Posterior cingulate gyrus (tissue), 11 donors: Measurements from ENCODE around the gene EML1.

Source experiments
- DNase-seq, 10 donors: peaks; one replicate each; pipeline versions ENCODE4 v3.0.0 to v3.0.0-alpha.2; 2020 to 2021; ENCODE audit warnings: mixed read lengths in 3 of 10
- intact Hi-C: fragments of 100-400 bp; cut with DNase I; formaldehyde crosslinking; loops from one replicate; pipeline ENCODE4 v1.15.1; 2023

Gene EML1

GRCh38 chr14:99773521-99774497, 19.4 kb upstream of the EML1 start:
- DNase-seq: peak in 1 of 10 donors; percentile 61
- intact Hi-C loops: no loop called here

GRCh38 chr14:99774556-99775307, 18.5 kb upstream of the EML1 start:
- peak in 8 of 10 donors; percentile 46 to 93 (median 72) for DNase-seq
- intact Hi-C loops: no loop called here

GRCh38 chr14:99775351-99775750, 17.9 kb upstream of the EML1 start:
- peak in 2 of 10 donors; percentile 61 to 68 for DNase-seq
- intact Hi-C loops: no loop called here

- DNase-seq: no peak
- intact Hi-C loops: no loop called here
Measured at GRCh38 chr14:99777951-99778350, 15.3 kb upstream of the EML1 start.

- intact Hi-C loops: no loop called here
- no peak for DNase-seq
Measured at GRCh38 chr14:99779751-99780150, 13.5 kb upstream of the EML1 start.

GRCh38 chr14:99780690-99781089, 12.5 kb upstream of the EML1 start:
- DNase-seq: no peak
- intact Hi-C loops: no loop called here

- intact Hi-C loops: no loop called here
Measured at GRCh38 chr14:99781091-99781490, 12.1 kb upstream of the EML1 start.

GRCh38 chr14:99781853-99782610, 11.2 kb upstream of the EML1 start:
- intact Hi-C loops: no loop called here
- DNase-seq: no peak

More at GRCh38 chr14:99781091-99781490, 12.1 kb upstream of the EML1 start:
- DNase-seq: no peak

GRCh38 chr14:99784508-99784907, 8.7 kb upstream of the EML1 start:
- no peak for DNase-seq
- intact Hi-C loops: no loop called here

- intact Hi-C loops: no loop called here
- no peak for DNase-seq
Measured at GRCh38 chr14:99785426-99785825, 7.8 kb upstream of the EML1 start.

GRCh38 chr14:99786511-99786989, 6.7 kb upstream of the EML1 start:
- intact Hi-C loops: no loop called here

GRCh38 chr14:99788713-99789112, 4.5 kb upstream of the EML1 start:
- intact Hi-C loops: no loop called here
- no peak for DNase-seq

More at GRCh38 chr14:99786511-99786989, 6.7 kb upstream of the EML1 start:
- DNase-seq: no peak

GRCh38 chr14:99789581-99789980, 3.6 kb upstream of the EML1 start:
- intact Hi-C loops: no loop called here
- no peak for DNase-seq

GRCh38 chr14:99790201-99790977, 2.8 kb upstream of the EML1 start:
- no peak for DNase-seq
- intact Hi-C loops: loop anchor here (5.0 kb wide), 2 partner anchors 53 to 97 kb away; no protein-coding TSS in a partner anchor

GRCh38 chr14:99790978-99791376, 2.2 kb upstream of the EML1 start:
- intact Hi-C loops: loop anchor here (5.0 kb wide), 2 partner anchors 54 to 96 kb away; no protein-coding TSS in a partner anchor
- no peak for DNase-seq

GRCh38 chr14:99791476-99792209, 1.6 kb upstream of the EML1 start:
- DNase-seq: no peak
- intact Hi-C loops: loop anchor here (1.0 to 5.0 kb wide), 4 partner anchors 31 to 109 kb away; no protein-coding TSS in a partner anchor

GRCh38 chr14:99792210-99792535, 1.0 kb upstream of the EML1 start:
- no peak for DNase-seq
- intact Hi-C loops: loop anchor here (1.0 to 5.0 kb wide), 4 partner anchors 30 to 109 kb away; no protein-coding TSS in a partner anchor

GRCh38 chr14:99792551-99793212, 531 bp upstream of the EML1 start:
- peak in 6 of 10 donors; percentile 29 to 88 (median 67) for DNase-seq
- intact Hi-C loops: loop anchor here (1.0 to 5.0 kb wide), 4 partner anchors 30 to 110 kb away; no protein-coding TSS in a partner anchor
